Gastroesophageal sphincter (tissue), 4 donors: Measurements from ENCODE around the gene PHC2. TPM values are rescaled to one million over a fixed set of nuclear protein-coding genes. Genes with fewer than 3 reads are reported as not detected.

ENCODE experiments used
- ATAC-seq: fragments of 150-250 bp; one replicate; pipeline ENCODE4 v1.9.1; 2016; ENCODE audit warnings: mild to moderate bottlenecking, moderate library complexity
- H3K27ac ChIP-seq, 4 donors: fragments of 200-600 bp; sonication (generic) in 3 of 4; 1 replicate in 3 of 4; 2 replicates in 1 of 4; pipeline ENCODE4 v1.5.1; 2016 to 2019
- H3K27me3 ChIP-seq: fragments of 200-600 bp; sonication (generic); one replicate; pipeline ENCODE4 v1.5.1; 2019
- H3K36me3 ChIP-seq, 2 donors: fragments of 200-600 bp; sonication (generic); one replicate each; pipeline ENCODE4 v1.5.1; 2019; ENCODE audit warnings: control low read depth in 1 of 2
- H3K4me1 ChIP-seq, 3 donors: fragments of 200-600 bp; sonication (generic); 1 replicate in 2 of 3; 2 replicates in 1 of 3; pipeline ENCODE4 v1.5.1; 2016 to 2019; ENCODE audit warnings: control low read depth in 2 of 3
- H3K4me3 ChIP-seq, 2 donors: fragments of 200-600 bp; sonication (generic); one replicate each; pipeline ENCODE4 v1.5.1; 2019; ENCODE audit warnings: mild to moderate bottlenecking in 1 of 2, moderate library complexity in 1 of 2
- H3K9me3 ChIP-seq, 3 donors: fragments of 200-600 bp; sonication (generic); one replicate each; pipeline ENCODE4 v1.5.1; 2017 to 2019; ENCODE audit warnings: control low read depth in 2 of 3
- CTCF ChIP-seq, 4 experiments: fragments of 200-600 bp in 2 of 4; fragments of 450-650 bp in 2 of 4; sonication (generic) in 1 of 4; IDR thresholded peaks; one replicate each; pipeline ENCODE4 v1.5.1; 2017 to 2019; ENCODE audit warnings: antibody characterized with exemption in 4 of 4, mild to moderate bottlenecking in 2 of 4, moderate library complexity in 2 of 4
- EP300 ChIP-seq: sonication (generic); formaldehyde crosslinking; IDR thresholded peaks from one replicate; pipeline ENCODE4 v1.6.1; 2017; ENCODE audit warnings: antibody characterized with exemption, mild to moderate bottlenecking
- POLR2A ChIP-seq, 2 donors: fragments of 450-650 bp; IDR thresholded peaks; one replicate each; pipeline ENCODE4 v1.6.1; 2017; ENCODE audit warnings: antibody characterized with exemption in 2 of 2, mild to moderate bottlenecking in 2 of 2, moderate library complexity in 1 of 2
- POLR2AphosphoS5 ChIP-seq: sonication (generic); formaldehyde crosslinking; IDR thresholded peaks from one replicate; pipeline ENCODE4 v1.6.1; 2017; ENCODE audit warnings: antibody characterized with exemption
- WGBS, 2 donors: methylation state at CpG; one replicate each; pipeline ENCODE4 v1.1.5; 2018; ENCODE audit warnings: low coverage in 1 of 2; 5-methylcytosine and 5-hydroxymethylcytosine counted together
- total RNA-seq, 4 donors: library from RNA; depleted of rRNA; stranded (reverse); fragments of >200 nt; gene quantifications; one replicate each; pipeline ENCODE4 v1.1.0, GENCODE V29; 2016

Gene PHC2
- total RNA-seq, 4 donors from 2014 or later = 99.8 to 223 (median 181) TPM

GRCh38 chr1:33443705-33444180 lies 12.8 kb upstream of the PHC2 start:
- Histone ChIP-seq H3K4me1 (no peaks in the 10 kb centered on the region), H3K27ac (no peak overlapping the region), H3K4me3 (no peak overlapping the region), H3K9me3 (no peaks in the 10 kb centered on the region), H3K27me3 (no peaks in the 10 kb centered on the region), H3K36me3 (no peaks in the 10 kb centered on the region)
- WGBS, 2 donors = 50 to 60% methylated on average over 1 to 2 of the region's 6 CpGs
- no peak for TF ChIP-seq POLR2A (IDR thresholded peaks at IDR 0.05)
- TF ChIP-seq EP300 = no peak
- TF ChIP-seq CTCF (IDR thresholded peaks at IDR 0.05) = no peak
- no peak for TF ChIP-seq POLR2AphosphoS5
- no peak for ATAC-seq

- 20 to 41% methylated on average over 3 to 4 of the region's 4 CpGs for WGBS, 2 donors
- no peak for ATAC-seq
- H3K4me3 ChIP-seq = no peak overlapping the region
- H3K27ac ChIP-seq = no peak overlapping the region
- no peaks in the 10 kb centered on the region for H3K27me3 ChIP-seq
- no peaks in the 10 kb centered on the region for H3K36me3 ChIP-seq
- H3K4me1 ChIP-seq = no peaks in the 10 kb centered on the region
- no peaks in the 10 kb centered on the region for H3K9me3 ChIP-seq
- TF ChIP-seq POLR2AphosphoS5 (no peak), CTCF (IDR thresholded peaks at IDR 0.05) (no peak), POLR2A (IDR thresholded peaks at IDR 0.05) (no peak)
Measured at GRCh38 chr1:33443080-33443704, 12.3 kb upstream of the PHC2 start.

- no peak overlapping the region for H3K27ac ChIP-seq
- no peaks in the 10 kb centered on the region for H3K36me3 ChIP-seq
- no peaks in the 10 kb centered on the region for H3K27me3 ChIP-seq
- ATAC-seq = no peak
- no peak overlapping the region for H3K4me3 ChIP-seq
- no peaks in the 10 kb centered on the region for H3K9me3 ChIP-seq
- no peaks in the 10 kb centered on the region for H3K4me1 ChIP-seq
- 80% methylated on average over 1 of the region's 1 CpG; no CpG with 5 or more reads in 1 of the 2 donors for WGBS, 2 donors
- TF ChIP-seq CTCF (IDR thresholded peaks at IDR 0.05) (no peak), POLR2A (IDR thresholded peaks at IDR 0.05) (no peak)
Measured at GRCh38 chr1:33442141-33442540, 11.2 kb upstream of the PHC2 start.

- 83 to 91% methylated on average over 4 to 6 of the region's 6 CpGs for WGBS, 2 donors
- no peak overlapping the region for H3K4me3 ChIP-seq
- H3K9me3 ChIP-seq = no peaks in the 10 kb centered on the region
- no peak for TF ChIP-seq CTCF (IDR thresholded peaks at IDR 0.05)
- TF ChIP-seq EP300 = no peak
- no peak for TF ChIP-seq POLR2A (IDR thresholded peaks at IDR 0.05)
- no peak for TF ChIP-seq POLR2AphosphoS5
- no peak overlapping the region for H3K27ac ChIP-seq
- ATAC-seq = no peak
- H3K27me3 ChIP-seq = no peaks in the 10 kb centered on the region
- H3K4me1 ChIP-seq = no peaks in the 10 kb centered on the region
- no peaks in the 10 kb centered on the region for H3K36me3 ChIP-seq
Measured at GRCh38 chr1:33441088-33441745, 10.3 kb upstream of the PHC2 start.

- no peak for ATAC-seq
- Histone ChIP-seq H3K27ac (no peak overlapping the region), H3K9me3 (no peaks in the 10 kb centered on the region), H3K36me3 (no peaks in the 10 kb centered on the region), H3K4me3 (no peak overlapping the region), H3K27me3 (no peaks in the 10 kb centered on the region), H3K4me1 (no peaks in the 10 kb centered on the region)
- WGBS, 2 donors = 14 to 25% methylated on average over 1 of the region's 1 CpG
- TF ChIP-seq POLR2AphosphoS5 (no peak), CTCF (IDR thresholded peaks at IDR 0.05) (no peak), POLR2A (IDR thresholded peaks at IDR 0.05) (no peak), EP300 (no peak)
Measured at GRCh38 chr1:33439662-33440061, 8.8 kb upstream of the PHC2 start.
